Skeletal muscle tissue (tissue), 4 donors: Measurements from ENCODE around the gene TSPEAR. TPM values are rescaled to one million over a fixed set of nuclear protein-coding genes. Genes with fewer than 3 reads are reported as not detected.
"Not testable (repeated sequence)": the region's sequence is repeated elsewhere in the genome, so short reads cannot be mapped to it uniquely, and the experiment has no call there.

Experiments
- H3K27ac ChIP-seq: one replicate; pipeline ENCODE4 v1.7.0; 2013; ENCODE audit warnings: mild to moderate bottlenecking, low read depth, low read length, inconsistent platforms
- H3K27me3 ChIP-seq, 3 donors: one replicate each; pipeline ENCODE4 v1.7.0; 2013; ENCODE audit warnings: low read length in 3 of 3; ENCODE audit not compliant: control insufficient read depth in 3 of 3, insufficient read depth in 3 of 3
- H3K36me3 ChIP-seq, 3 donors: one replicate each; pipeline ENCODE4 v1.7.0; 2013; ENCODE audit warnings: low read length in 3 of 3; ENCODE audit not compliant: control insufficient read depth in 3 of 3, insufficient read depth in 3 of 3
- H3K4me1 ChIP-seq, 3 donors: one replicate each; pipeline ENCODE4 v1.7.0; 2013; ENCODE audit warnings: low read length in 3 of 3, mild to moderate bottlenecking in 3 of 3; ENCODE audit not compliant: control insufficient read depth in 3 of 3, insufficient read depth in 3 of 3
- H3K4me3 ChIP-seq, 3 donors: one replicate each; pipeline ENCODE4 v1.7.0; 2013; ENCODE audit warnings: low read length in 3 of 3
- H3K9ac ChIP-seq, 3 donors: one replicate each; pipeline ENCODE4 v1.7.0; 2013; ENCODE audit warnings: low read length in 3 of 3, mild to moderate bottlenecking in 3 of 3, moderate library complexity in 2 of 3, low read depth in 1 of 3
- H3K9me3 ChIP-seq, 3 donors: one replicate each; pipeline ENCODE4 v1.7.0; 2013; ENCODE audit warnings: low read length in 3 of 3; ENCODE audit not compliant: control insufficient read depth in 3 of 3
- total RNA-seq: library from RNA; depleted of rRNA; stranded (reverse); fragments of >200 nt; gene quantifications from one replicate; pipeline ENCODE4 v1.2.3, GENCODE V29; 2014
- donor health status: Osteomylitis.

Gene TSPEAR
- total RNA-seq, 1 donor from 2014 or later, result not detected

GRCh38 chr21:44637018-44637850, 74.1 kb downstream of the TSPEAR start, which contains the start of gene KRTAP10-10:
KRTAP10-10 (plus strand) TSS chr21:44637356; CDS start chr21:44637418, 62 bp downstream.
- H3K4me3 ChIP-seq, result no peak within 1 kb of the TSS
- peaks cover 0 to 7% (median 2%) of the 10 kb centered on the region in 3 donors for H3K9me3 ChIP-seq
- H3K27me3 ChIP-seq, result peaks cover 13 to 36% (median 30%) of the 10 kb centered on the region in 3 donors
- no peak within 1 kb of the TSS for H3K9ac ChIP-seq
- no peaks in the 10 kb centered on the region for H3K36me3 ChIP-seq
- no peaks in the 10 kb centered on the region for H3K4me1 ChIP-seq
- no peak within 1 kb of the TSS for H3K27ac ChIP-seq

GRCh38 chr21:44636209-44637017, 75.0 kb downstream of the TSPEAR start:
- Histone ChIP-seq H3K9ac (no peak overlapping the region), H3K9me3 (peaks cover 2 to 9% (median 2%) of the 10 kb centered on the region in 3 donors), H3K36me3 (no peaks in the 10 kb centered on the region), H3K27ac (no peak overlapping the region), H3K27me3 (peaks cover 13 to 36% (median 30%) of the 10 kb centered on the region in 3 donors), H3K4me3 (no peak overlapping the region), H3K4me1 (no peaks in the 10 kb centered on the region)

- H3K36me3 ChIP-seq, result no peaks in the 10 kb centered on the region
- no peak overlapping the region for H3K4me3 ChIP-seq
- H3K9ac ChIP-seq, result no peak overlapping the region
- H3K27me3 ChIP-seq, result peaks cover 11 to 32% (median 27%) of the 10 kb centered on the region in 3 donors
- no peaks in the 10 kb centered on the region for H3K4me1 ChIP-seq
- peaks cover 0 to 9% (median 2%) of the 10 kb centered on the region in 3 donors for H3K9me3 ChIP-seq
- H3K27ac ChIP-seq, result no peak overlapping the region
These were observed 79.3 kb downstream of the TSPEAR start for GRCh38 chr21:44632067-44632466.

- Histone ChIP-seq H3K4me3 (no peak overlapping the region), H3K9ac (no peak overlapping the region), H3K27me3 (peaks cover 8 to 31% (median 25%) of the 10 kb centered on the region in 3 donors), H3K4me1 (no peaks in the 10 kb centered on the region), H3K9me3 (peaks cover 0 to 9% (median 2%) of the 10 kb centered on the region in 3 donors), H3K27ac (no peak overlapping the region), H3K36me3 (no peaks in the 10 kb centered on the region)
These were observed 80.9 kb downstream of the TSPEAR start for GRCh38 chr21:44630440-44630839.

- no peak overlapping the region for H3K4me3 ChIP-seq
- H3K4me1 ChIP-seq, result no peaks in the 10 kb centered on the region
- H3K9ac ChIP-seq, result no peak overlapping the region
- no peak overlapping the region for H3K27ac ChIP-seq
- peaks cover 8 to 31% (median 23%) of the 10 kb centered on the region in 3 donors for H3K27me3 ChIP-seq
- no peaks in the 10 kb centered on the region for H3K36me3 ChIP-seq
- peaks cover 0 to 13% (median 2%) of the 10 kb centered on the region in 3 donors for H3K9me3 ChIP-seq
These were observed 82.5 kb downstream of the TSPEAR start for GRCh38 chr21:44628707-44629391.

GRCh38 chr21:44627831-44628233, 83.5 kb downstream of the TSPEAR start:
- not testable (repeated sequence) for H3K4me1 ChIP-seq, H3K4me3 ChIP-seq, H3K27ac ChIP-seq, H3K36me3 ChIP-seq, H3K9ac ChIP-seq
- H3K27me3 ChIP-seq, result peaks cover 8 to 31% (median 23%) of the 10 kb centered on the region in 3 donors
- peaks cover 0 to 16% (median 2%) of the 10 kb centered on the region in 3 donors for H3K9me3 ChIP-seq

GRCh38 chr21:44627181-44627822, 84.1 kb downstream of the TSPEAR start:
- H3K9ac ChIP-seq, H3K4me1 ChIP-seq, H3K27ac ChIP-seq, H3K36me3 ChIP-seq, H3K4me3 ChIP-seq: not testable (repeated sequence)
- peaks cover 0 to 16% (median 2%) of the 10 kb centered on the region in 3 donors for H3K9me3 ChIP-seq
- H3K27me3 ChIP-seq, result peaks cover 8 to 31% (median 23%) of the 10 kb centered on the region in 3 donors

GRCh38 chr21:44626673-44627143, 84.7 kb downstream of the TSPEAR start, which contains the start of gene KRTAP10-9:
KRTAP10-9 (plus strand) TSS chr21:44627093; CDS start chr21:44627172, 79 bp downstream.
- H3K9ac ChIP-seq, result no peak within 1 kb of the TSS
- no peak within 1 kb of the TSS for H3K4me3 ChIP-seq
- no peak within 1 kb of the TSS for H3K27ac ChIP-seq
- H3K27me3 ChIP-seq, result peaks cover 8 to 31% (median 23%) of the 10 kb centered on the region in 3 donors
- no peaks in the 10 kb centered on the region for H3K4me1 ChIP-seq
- H3K36me3 ChIP-seq, result no peaks in the 10 kb centered on the region
- peaks cover 0 to 15% (median 1%) of the 10 kb centered on the region in 3 donors for H3K9me3 ChIP-seq

GRCh38 chr21:44626262-44626661, 85.1 kb downstream of the TSPEAR start:
- Histone ChIP-seq H3K27ac (no peak overlapping the region), H3K4me1 (no peaks in the 10 kb centered on the region), H3K36me3 (no peaks in the 10 kb centered on the region), H3K4me3 (no peak overlapping the region), H3K27me3 (peaks cover 8 to 31% (median 23%) of the 10 kb centered on the region in 3 donors), H3K9me3 (peaks cover 0 to 13% (median 0%) of the 10 kb centered on the region in 3 donors), H3K9ac (no peak overlapping the region)
